ENCODE data around the gene NKD2. TPM values are rescaled to one million over a fixed set of nuclear protein-coding genes. Genes with fewer than 3 reads are reported as not detected.

The NKD2 gene
- total RNA-seq, 1 donor from 2014 or later = 0.41 TPM

- TF ChIP-seq EZH2 (IDR thresholded peaks at IDR 0.05; ENCODE audit: insufficient read depth, low read length) (no peak), CTCF (IDR thresholded peaks at IDR 0.05; ENCODE audit: insufficient read depth, low read depth, low read length) (no peak)
- H3K36me3 ChIP-seq (ENCODE audit: insufficient read depth, low read length) = no peaks in the 10 kb centered on the region
- H4K20me1 ChIP-seq (ENCODE audit: insufficient read depth, low read length) = no peaks in the 10 kb centered on the region
- H3K27ac ChIP-seq (ENCODE audit: low read depth, low read length) = no peak overlapping the region
- Mint-ChIP-seq H3K27ac (ENCODE audit: unreplicated experiment) (no peak overlapping the region), H3K4me1 (ENCODE audit: low read depth, unreplicated experiment) (no peaks in the 10 kb centered on the region), H3K27me3 (ENCODE audit: low read depth, unreplicated experiment) (peaks cover 34% of the 10 kb centered on the region), H3K4me3 (ENCODE audit: unreplicated experiment) (no peak overlapping the region), H3K36me3 (ENCODE audit: low read depth, unreplicated experiment) (no peaks in the 10 kb centered on the region), H3K9me3 (ENCODE audit: unreplicated experiment) (no peaks in the 10 kb centered on the region)
- no peaks in the 10 kb centered on the region for H3K9me3 ChIP-seq (ENCODE audit: insufficient read depth, low read depth, low read length)
- DNase-seq (ENCODE audit: low read depth) (no peak), FAIRE-seq (no peak)
- H3K9ac ChIP-seq (ENCODE audit: low read length) = no peak overlapping the region
- H2AFZ ChIP-seq (ENCODE audit: low read depth, low read length) = no peak overlapping the region
- no peak overlapping the region for H3K4me3 ChIP-seq (ENCODE audit: insufficient read depth, low read depth, low read length)
- H3K4me2 ChIP-seq (ENCODE audit: low read length) = no peak overlapping the region
- no peaks in the 10 kb centered on the region for H3K79me2 ChIP-seq (ENCODE audit: insufficient read depth, low read length)
- H3K27me3 ChIP-seq (ENCODE audit: insufficient read depth, low read length) = peaks cover 19% of the 10 kb centered on the region
- no peaks in the 10 kb centered on the region for H3K4me1 ChIP-seq (ENCODE audit: insufficient read depth, low read length)
These were observed 9.3 kb downstream of the NKD2 start for GRCh38 chr5:1017691-1018455.

GRCh38 chr5:1018596-1018995, 10.0 kb downstream of the NKD2 start:
- FAIRE-seq = no peak
- H4K20me1 ChIP-seq (ENCODE audit: insufficient read depth, low read length) = no peaks in the 10 kb centered on the region
- H3K27me3 ChIP-seq (ENCODE audit: insufficient read depth, low read length) = peaks cover 19% of the 10 kb centered on the region
- Mint-ChIP-seq H3K27me3 (ENCODE audit: low read depth, unreplicated experiment) (peaks cover 30% of the 10 kb centered on the region), H3K9me3 (ENCODE audit: unreplicated experiment) (no peaks in the 10 kb centered on the region), H3K4me1 (ENCODE audit: low read depth, unreplicated experiment) (no peaks in the 10 kb centered on the region), H3K4me3 (ENCODE audit: unreplicated experiment) (no peak overlapping the region), H3K27ac (ENCODE audit: unreplicated experiment) (no peak overlapping the region), H3K36me3 (ENCODE audit: low read depth, unreplicated experiment) (no peaks in the 10 kb centered on the region)
- no peaks in the 10 kb centered on the region for H3K79me2 ChIP-seq (ENCODE audit: insufficient read depth, low read length)
- H3K4me2 ChIP-seq (ENCODE audit: low read length) = no peak overlapping the region
- H3K27ac ChIP-seq (ENCODE audit: low read depth, low read length) = no peak overlapping the region
- no peak overlapping the region for H3K9ac ChIP-seq (ENCODE audit: low read length)
- H3K4me3 ChIP-seq (ENCODE audit: insufficient read depth, low read depth, low read length) = no peak overlapping the region
- DNase-seq (ENCODE audit: low read depth) = no peak
- TF ChIP-seq EZH2 (IDR thresholded peaks at IDR 0.05; ENCODE audit: insufficient read depth, low read length) = no peak
- no peak for TF ChIP-seq CTCF (IDR thresholded peaks at IDR 0.05; ENCODE audit: insufficient read depth, low read depth, low read length)
- H3K36me3 ChIP-seq (ENCODE audit: insufficient read depth, low read length) = no peaks in the 10 kb centered on the region
- H2AFZ ChIP-seq (ENCODE audit: low read depth, low read length) = no peak overlapping the region
- no peaks in the 10 kb centered on the region for H3K9me3 ChIP-seq (ENCODE audit: insufficient read depth, low read depth, low read length)
- no peaks in the 10 kb centered on the region for H3K4me1 ChIP-seq (ENCODE audit: insufficient read depth, low read length)

Measured in astrocyte (in vitro differentiated cells and primary cell).